Body of pancreas (tissue), 4 donors: ENCODE results near the gene AP1S1. TPM values are rescaled to one million over a fixed set of nuclear protein-coding genes. Genes with fewer than 3 reads are reported as not detected.
A peak's percentile ranks its signal among the peaks of the same experiment; 100 is the strongest.
"Not testable (repeated sequence)": the region's sequence is repeated elsewhere in the genome, so short reads cannot be mapped to it uniquely, and the experiment has no call there.

Source experiments
- ATAC-seq: fragments of 150-250 bp; one replicate; pipeline ENCODE4 v1.9.1; 2016
- DNase-seq, 4 donors: peaks; one replicate each; pipeline ENCODE4 v3.0.0-alpha.2; 2019
- H3K27ac ChIP-seq, 4 donors: fragments of 200-600 bp; sonication (generic); 1 replicate in 3 of 4; 2 replicates in 1 of 4; pipeline versions ENCODE4 v1.5.1 to v1.6.1; 2016 to 2019; ENCODE audit warnings: mild to moderate bottlenecking in 1 of 4, mixed read lengths in 1 of 4, moderate library complexity in 1 of 4
- H3K27me3 ChIP-seq, 2 donors: fragments of 200-600 bp; sonication (generic); one replicate each; pipeline ENCODE4 v1.6.0; 2016; ENCODE audit warnings: mild to moderate bottlenecking in 1 of 2
- H3K36me3 ChIP-seq, 2 donors: fragments of 200-600 bp; sonication (generic); replicated peaks in 1 of 2; 2 replicates each; pipeline ENCODE4 v1.5.1; 2016; ENCODE audit warnings: low read depth in 2 of 2; ENCODE audit not compliant: insufficient read depth in 1 of 2
- H3K4me1 ChIP-seq: fragments of 200-600 bp; sonication (generic); one replicate; pipeline ENCODE4 v1.6.0; 2016
- H3K4me3 ChIP-seq, 2 donors: fragments of 200-600 bp; sonication (generic); 1 replicate in 1 of 2; 2 replicates in 1 of 2; pipeline ENCODE4 v1.5.1; 2016 to 2019
- H3K9me3 ChIP-seq, 3 donors: fragments of 200-600 bp; sonication (generic); 1 replicate in 2 of 3; 2 replicates in 1 of 3; pipeline ENCODE4 v1.5.1; 2016
- CTCF ChIP-seq, 7 experiments: fragments of 450-650 bp in 4 of 7; fragments of 200-600 bp in 3 of 7; sonication (generic) in 3 of 7; IDR thresholded peaks; one replicate each; pipeline ENCODE4 v1.5.1; 2016 to 2019; ENCODE audit warnings: antibody characterized with exemption in 7 of 7
- POLR2A ChIP-seq, 3 donors: fragments of 450-650 bp; IDR thresholded peaks; one replicate each; pipeline ENCODE4 v1.6.1; 2016; ENCODE audit warnings: antibody characterized with exemption in 3 of 3, mild to moderate bottlenecking in 2 of 3
- WGBS, 2 donors: methylation state at CpG; one replicate each; pipeline ENCODE4 v1.1.5; 2017; 5-methylcytosine and 5-hydroxymethylcytosine counted together
- intact Hi-C: fragments of 100-400 bp; cut with DNase I; formaldehyde crosslinking; loops from one replicate; pipeline ENCODE4 v1.15.1; 2023
- total RNA-seq, 2 donors: library from RNA; depleted of rRNA; stranded (reverse); fragments of >200 nt; gene quantifications; one replicate each; pipeline ENCODE4 v1.1.0, GENCODE V29; 2016

AP1S1 gene
- total RNA-seq, 2 donors from 2014 or later, result 12.2 to 23.6 TPM

GRCh38 chr7:101119876-101120275 is 34.4 kb upstream of the AP1S1 start:
- no peak for TF ChIP-seq CTCF (IDR thresholded peaks at IDR 0.05)
- TF ChIP-seq POLR2A (IDR thresholded peaks at IDR 0.05), result no peak
- intact Hi-C loops, result no loop called here
- H3K4me1 ChIP-seq, result no peaks in the 10 kb centered on the region
- 44 to 57% methylated on average over 9 to 10 of the region's 10 CpGs for WGBS, 2 donors
- peaks cover 0 to 10% of the 10 kb centered on the region in 2 donors for H3K27me3 ChIP-seq
- no peaks in the 10 kb centered on the region for H3K36me3 ChIP-seq
- no peak for DNase-seq
- H3K4me3 ChIP-seq, result no peak overlapping the region
- H3K9me3 ChIP-seq, result no peaks in the 10 kb centered on the region
- H3K27ac ChIP-seq, result no peak overlapping the region
- no peak for ATAC-seq

GRCh38 chr7:101120315-101120714 is 34.0 kb upstream of the AP1S1 start:
- no peak for DNase-seq
- intact Hi-C loops, result no loop called here
- H3K27me3 ChIP-seq, result peaks cover 0 to 13% of the 10 kb centered on the region in 2 donors
- no peaks in the 10 kb centered on the region for H3K9me3 ChIP-seq
- no peak for ATAC-seq
- TF ChIP-seq CTCF (IDR thresholded peaks at IDR 0.05) (no peak), POLR2A (IDR thresholded peaks at IDR 0.05) (no peak)
- no peak overlapping the region for H3K4me3 ChIP-seq
- WGBS, 2 donors, result 65 to 72% methylated on average over 1 to 4 of the region's 4 CpGs
- no peak overlapping the region for H3K27ac ChIP-seq
- no peaks in the 10 kb centered on the region for H3K36me3 ChIP-seq
- no peaks in the 10 kb centered on the region for H3K4me1 ChIP-seq

GRCh38 chr7:101121631-101121990 is 32.7 kb upstream of the AP1S1 start:
- DNase-seq, H3K4me3 ChIP-seq, ATAC-seq, H3K9me3 ChIP-seq, intact Hi-C loops, H3K36me3 ChIP-seq, H3K4me1 ChIP-seq: not testable (repeated sequence)
- peak overlapping the region in 3 of 4 donors; percentile 47 to 59 (median 54) for H3K27ac ChIP-seq
- WGBS, 2 donors, result 59 to 71% methylated on average over 8 to 9 of the region's 9 CpGs
- H3K27me3 ChIP-seq, result peaks cover 0 to 13% of the 10 kb centered on the region in 2 donors

- Histone ChIP-seq H3K9me3 (no peaks in the 10 kb centered on the region), H3K36me3 (no peaks in the 10 kb centered on the region), H3K4me1 (peaks cover 14% of the 10 kb centered on the region), H3K27me3 (peaks cover 0 to 13% of the 10 kb centered on the region in 2 donors), H3K27ac (peak overlapping the region in 3 of 4 donors; percentile 47 to 59 (median 54)), H3K4me3 (no peak overlapping the region)
- TF ChIP-seq CTCF (IDR thresholded peaks at IDR 0.05) (no peak), POLR2A (IDR thresholded peaks at IDR 0.05) (peak in 2 of 3 donors; percentile 36 to 42)
- intact Hi-C loops, result no loop called here
- WGBS, 2 donors, result 23 to 27% methylated on average over 17 of the region's 17 CpGs
- ATAC-seq (peak; percentile 50), DNase-seq (peak; percentile 39 to 69 (median 50))
Observed at GRCh38 chr7:101121991-101122932, 32.0 kb upstream of the AP1S1 start.

GRCh38 chr7:101122933-101123702 is 31.2 kb upstream of the AP1S1 start:
- H3K27ac ChIP-seq, result peak overlapping the region in 2 of 4 donors; percentile 54 to 59
- no peak for DNase-seq
- H3K36me3 ChIP-seq, result no peaks in the 10 kb centered on the region
- ATAC-seq, result no peak
- no peak overlapping the region for H3K4me3 ChIP-seq
- WGBS, 2 donors, result 81 to 91% methylated on average over 10 of the region's 11 CpGs
- H3K9me3 ChIP-seq, result no peaks in the 10 kb centered on the region
- intact Hi-C loops, result no loop called here
- TF ChIP-seq CTCF (IDR thresholded peaks at IDR 0.05), result no peak
- TF ChIP-seq POLR2A (IDR thresholded peaks at IDR 0.05), result no peak
- H3K4me1 ChIP-seq, result peaks cover 15% of the 10 kb centered on the region
- H3K27me3 ChIP-seq, result peaks cover 0 to 17% of the 10 kb centered on the region in 2 donors
